8988T (cell line): ENCODE results near the gene KRTAP10-8.
"Not testable (repeated sequence)": the region's sequence is repeated elsewhere in the genome, so short reads cannot be mapped to it uniquely, and the experiment has no call there.

Experiments used
- DNase-seq: peaks from one replicate; pipeline ENCODE4 v3.0.0; 2011

KRTAP10-8 gene

DNA sequence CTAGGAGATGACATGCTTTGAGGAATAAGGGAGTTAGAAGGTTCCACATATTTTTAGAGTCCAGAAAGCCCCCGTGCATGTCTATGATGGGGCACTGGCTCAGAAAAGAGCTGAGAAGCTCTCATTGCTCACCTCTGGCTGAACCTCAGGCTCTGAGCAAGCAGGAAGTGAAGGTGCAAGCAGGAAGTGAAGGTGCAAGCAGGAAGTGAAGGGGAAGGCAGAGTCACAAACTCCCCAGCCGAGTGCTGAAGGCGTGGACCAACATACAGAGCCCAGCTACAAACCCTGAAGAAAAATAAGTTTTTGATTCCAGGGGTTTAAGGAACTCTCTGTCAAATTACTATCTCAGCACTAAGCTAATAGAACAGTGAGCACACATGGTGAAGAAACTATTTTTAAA, 7.0 kb downstream of the KRTAP10-8 start:
- DNase-seq, result no peak

DNA sequence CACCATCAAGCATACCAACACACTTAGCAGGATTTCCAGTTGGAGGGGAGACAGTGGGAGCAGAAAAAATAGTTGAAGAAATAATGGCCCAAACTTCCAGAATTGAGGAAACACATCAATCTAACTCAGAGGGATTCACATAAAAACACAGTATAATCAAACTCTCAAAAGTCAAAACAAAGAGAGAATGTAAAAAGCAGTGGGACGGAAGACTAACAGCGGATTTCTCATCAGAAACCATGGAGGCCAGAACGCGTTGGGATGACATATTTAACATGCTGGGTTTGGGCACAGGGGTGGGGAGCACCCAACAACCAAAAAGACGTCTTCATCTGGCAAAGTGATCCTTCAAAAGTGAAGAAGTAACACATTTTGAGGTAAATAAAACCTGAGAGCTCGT, 8.0 kb downstream of the KRTAP10-8 start:
- DNase-seq, result no peak

DNA sequence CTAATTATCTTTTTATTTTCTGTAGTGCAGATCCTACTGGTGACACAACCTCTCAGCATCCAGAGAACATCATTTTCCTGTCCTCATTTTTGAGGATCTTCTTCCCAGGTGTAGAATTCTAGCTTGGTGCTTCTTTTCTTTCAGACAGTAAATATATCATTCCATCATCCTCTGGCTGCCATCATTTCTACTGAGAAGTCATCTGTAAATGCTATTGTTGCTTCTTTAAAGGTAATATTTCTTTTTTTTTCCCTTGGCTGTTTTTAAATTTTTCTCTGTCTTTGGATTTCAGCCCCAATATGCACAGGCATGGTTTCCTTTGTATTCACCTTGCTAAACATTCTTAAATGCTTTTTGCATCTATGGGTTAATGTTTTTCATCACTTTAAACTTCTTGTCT, 11.7 kb downstream of the KRTAP10-8 start:
- no peak for DNase-seq

DNA sequence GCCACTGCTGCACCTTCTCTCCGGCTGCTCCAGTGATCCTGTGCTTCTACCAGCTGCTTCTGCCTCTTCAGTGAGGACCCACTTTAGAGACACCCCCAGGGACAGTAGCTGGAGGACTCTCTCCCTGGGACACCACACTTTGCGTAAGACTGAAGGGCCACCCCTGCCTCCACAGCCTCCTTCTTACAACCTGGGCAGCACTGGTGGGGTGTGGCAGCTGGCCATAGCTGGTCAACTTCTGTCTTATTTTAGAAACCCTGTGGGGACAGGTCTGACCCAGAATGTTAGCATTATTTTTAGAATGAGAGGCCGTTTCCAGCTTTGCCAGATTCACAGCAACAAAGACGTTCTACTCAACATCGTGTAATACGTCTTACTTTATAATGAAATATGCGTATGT, 13.9 kb downstream of the KRTAP10-8 start:
- no peak for DNase-seq

DNA sequence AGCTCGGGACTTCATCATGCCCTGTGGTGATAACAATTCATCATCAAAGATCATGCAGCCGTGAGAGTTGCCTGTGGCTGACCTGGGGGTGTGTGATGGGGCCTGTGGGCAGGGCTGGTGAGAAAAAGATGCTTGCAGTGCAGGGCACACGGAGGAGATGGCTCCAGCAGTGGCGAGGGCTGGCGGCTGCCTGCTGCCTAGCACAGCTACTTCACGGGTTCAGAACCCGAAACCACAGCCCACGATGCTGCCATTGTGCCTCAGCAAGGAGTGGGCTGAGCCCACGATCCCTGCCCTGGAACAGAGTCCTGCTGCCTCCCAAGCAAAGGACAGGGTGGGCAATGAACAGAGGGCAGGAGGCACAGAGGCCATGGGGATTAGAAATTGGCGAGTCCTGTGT, 14.4 kb downstream of the KRTAP10-8 start:
- DNase-seq, result no peak

DNA sequence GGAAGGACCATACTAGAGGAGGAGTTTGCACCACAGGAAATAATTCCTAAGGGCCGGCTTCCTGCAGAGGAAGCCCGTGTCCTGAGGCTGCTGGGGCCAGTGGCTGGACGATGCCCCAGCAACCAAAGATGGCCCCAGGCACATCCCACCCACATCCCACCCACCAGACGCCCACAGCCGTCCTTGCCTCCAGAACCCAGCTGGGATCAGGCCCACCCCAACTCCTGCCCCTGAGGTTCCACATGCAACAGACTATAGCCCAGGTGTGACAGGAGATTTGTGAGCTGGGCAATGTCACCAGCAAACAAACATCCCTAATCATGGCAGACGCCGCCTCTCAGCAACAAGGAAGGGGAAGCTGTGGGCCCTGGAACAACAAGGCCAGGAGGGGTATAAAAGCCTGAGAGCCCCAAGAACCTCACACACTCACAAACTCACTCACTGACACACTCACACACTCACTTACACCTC, 14.8 kb downstream of the KRTAP10-8 start, which contains the start of gene KRTAP10-9:
KRTAP10-9 (plus strand) TSS at position 421 of the 471 bp plus-strand sequence. CDS start 79 bp downstream, outside the sequence.
- no peak for DNase-seq

DNA sequence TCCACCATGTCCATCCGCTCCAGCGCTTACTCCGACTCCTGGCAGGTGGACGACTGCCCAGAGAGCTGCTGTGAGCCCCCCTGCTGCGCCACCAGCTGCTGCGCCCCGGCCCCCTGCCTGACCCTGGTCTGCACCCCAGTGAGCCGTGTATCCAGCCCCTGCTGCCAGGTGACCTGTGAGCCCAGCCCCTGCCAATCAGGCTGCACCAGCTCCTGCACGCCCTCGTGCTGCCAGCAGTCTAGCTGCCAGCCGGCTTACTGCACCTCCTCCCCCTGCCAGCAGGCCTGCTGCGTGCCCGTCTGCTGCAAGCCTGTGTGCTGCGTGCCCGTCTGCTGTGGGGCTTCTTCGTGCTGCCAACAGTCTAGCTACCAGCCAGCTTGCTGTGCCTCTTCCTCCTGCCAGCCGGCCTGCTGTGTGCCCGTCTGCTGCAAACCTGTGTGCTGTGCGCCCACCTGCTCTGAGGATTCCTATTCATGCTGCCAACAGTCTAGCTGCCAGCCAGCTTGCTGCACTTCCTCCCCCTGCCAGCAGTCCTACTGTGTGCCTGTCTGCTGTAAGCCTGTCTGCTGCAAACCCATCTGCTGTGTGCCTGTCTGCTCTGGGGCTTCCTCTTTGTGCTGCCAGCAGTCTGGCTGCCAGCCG, 15.4 kb downstream of the KRTAP10-8 start:
- not testable (repeated sequence) for DNase-seq

DNA sequence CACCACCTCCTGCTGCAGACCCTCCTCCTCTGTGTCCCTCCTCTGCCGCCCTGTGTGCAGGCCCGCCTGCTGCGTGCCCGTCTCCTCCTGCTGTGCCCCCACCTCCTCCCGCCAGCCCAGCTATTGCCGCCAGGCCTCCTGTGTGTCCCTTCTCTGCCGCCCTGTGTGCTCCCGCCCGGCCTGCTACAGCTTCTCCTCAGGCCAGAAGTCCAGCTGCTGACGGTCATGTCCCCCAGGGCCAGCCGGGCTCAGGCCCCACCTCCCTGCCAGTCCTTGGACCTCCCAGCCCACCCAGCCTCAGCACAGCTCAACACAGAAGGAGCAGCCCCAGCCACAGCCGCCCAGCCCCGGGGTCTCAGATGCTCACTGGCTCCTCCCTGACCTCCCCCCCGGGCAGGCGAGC, 16.0 kb downstream of the KRTAP10-8 start:
- not testable (repeated sequence) for DNase-seq

DNA sequence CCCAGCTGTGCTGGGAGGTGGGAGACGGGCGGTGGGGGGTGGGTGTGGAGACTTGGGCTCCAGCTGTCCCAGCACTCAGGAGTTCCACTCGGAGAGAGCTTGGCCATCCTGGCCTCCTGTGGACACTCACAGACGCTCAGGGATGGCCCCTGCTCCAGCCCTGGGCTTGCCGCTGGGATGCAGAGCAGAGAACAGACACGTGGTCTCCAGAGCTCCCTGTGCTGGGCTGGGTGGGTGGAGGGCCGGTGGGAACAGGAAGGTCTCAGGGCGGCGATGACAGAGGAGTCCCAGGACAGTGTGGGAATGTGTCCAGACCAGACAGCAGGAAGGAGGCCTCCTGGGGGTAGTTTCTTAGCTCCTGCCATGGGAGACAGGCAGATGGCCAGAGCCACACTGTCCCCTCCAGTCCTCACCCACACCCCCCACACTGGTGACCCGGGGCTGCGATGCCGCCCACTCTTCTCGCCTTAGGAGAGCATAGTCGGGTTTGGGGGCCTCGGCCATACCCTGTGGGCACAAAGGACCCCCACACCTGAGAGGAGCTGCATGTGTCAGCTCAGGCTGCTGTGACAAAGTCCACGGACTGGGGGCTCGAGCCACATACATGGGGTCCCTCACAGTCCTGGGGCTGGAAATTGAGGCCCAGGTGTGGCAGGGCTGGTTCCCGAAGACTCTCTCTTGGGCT, 17.0 kb downstream of the KRTAP10-8 start:
- DNase-seq, result no peak

DNA sequence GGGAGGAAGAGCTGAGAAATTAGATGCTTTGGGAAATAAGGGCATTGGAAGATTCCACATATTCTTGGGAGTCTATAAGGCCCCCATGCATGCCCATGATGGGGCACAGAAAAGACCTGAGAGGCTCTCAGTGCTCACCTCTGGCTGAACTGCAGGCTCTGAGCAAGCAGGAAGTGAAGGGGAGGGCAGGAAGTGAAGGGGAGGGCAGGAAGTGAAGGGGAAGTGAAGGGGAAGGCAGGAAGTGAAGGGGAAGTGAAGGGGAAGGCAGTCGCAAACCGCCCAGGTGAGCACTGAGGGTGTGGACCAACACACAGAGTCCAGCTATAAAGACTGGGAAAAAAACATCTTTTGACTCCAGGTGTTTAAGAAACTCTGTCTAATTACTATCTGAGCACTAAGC, 18.6 kb downstream of the KRTAP10-8 start:
- DNase-seq, result no peak

DNA sequence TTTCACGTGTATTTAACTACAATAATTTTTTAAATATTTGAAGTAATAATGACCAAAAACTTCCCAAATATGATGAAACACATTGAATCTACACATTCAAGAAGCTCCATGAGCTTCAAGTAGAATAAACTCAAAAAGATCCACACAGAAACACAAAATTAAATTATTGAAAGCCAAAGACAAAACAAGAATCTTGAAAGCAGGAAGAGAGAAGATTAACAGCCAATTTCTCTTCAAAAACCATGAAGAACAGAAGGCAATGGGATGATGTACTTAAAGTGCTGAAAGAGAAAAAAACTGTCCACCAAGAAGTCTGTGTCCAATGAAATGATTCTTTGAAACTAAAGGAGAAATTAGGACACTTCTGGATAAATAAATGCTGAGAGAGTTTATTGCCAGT, 20.2 kb downstream of the KRTAP10-8 start:
- DNase-seq, result no peak

DNA sequence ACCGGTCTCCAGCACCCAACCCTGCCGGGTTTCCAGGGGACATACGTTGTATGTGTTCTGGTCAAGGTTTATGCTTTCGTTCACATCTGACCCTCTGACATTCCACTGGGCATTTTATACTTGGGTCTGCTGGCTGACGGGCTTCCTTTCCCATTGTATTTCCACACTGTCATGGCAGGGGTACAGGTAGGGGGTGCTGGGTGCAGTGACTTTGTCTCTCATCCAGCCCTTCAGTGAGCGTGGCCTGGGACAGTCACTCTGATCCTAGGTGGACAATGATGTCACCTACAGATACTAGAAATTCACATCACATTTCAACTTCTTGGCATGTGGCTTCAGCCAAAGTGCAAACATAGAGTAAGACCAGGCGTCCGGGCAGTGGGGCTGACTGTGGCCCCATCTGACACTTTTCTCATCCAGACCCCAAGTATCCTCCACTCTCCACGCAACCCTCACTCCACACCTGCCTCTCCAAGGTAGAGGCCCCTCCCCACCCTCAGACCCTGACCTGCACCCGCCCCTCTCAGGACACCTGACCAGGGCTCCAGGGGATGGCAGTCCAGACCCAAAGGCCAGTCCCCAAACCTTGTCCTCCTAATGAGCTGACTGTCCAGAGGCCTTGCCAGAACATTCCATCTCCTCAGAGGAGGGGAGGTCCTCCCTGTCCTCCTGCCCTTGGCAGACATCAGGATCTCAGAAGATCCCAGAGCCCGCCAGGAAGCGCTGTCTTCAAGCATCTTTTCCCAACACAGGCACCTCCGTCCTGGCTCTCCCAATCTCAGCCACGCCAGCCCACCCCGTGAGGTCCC, 24.5 kb downstream of the KRTAP10-8 start:
- DNase-seq, result no peak

DNA sequence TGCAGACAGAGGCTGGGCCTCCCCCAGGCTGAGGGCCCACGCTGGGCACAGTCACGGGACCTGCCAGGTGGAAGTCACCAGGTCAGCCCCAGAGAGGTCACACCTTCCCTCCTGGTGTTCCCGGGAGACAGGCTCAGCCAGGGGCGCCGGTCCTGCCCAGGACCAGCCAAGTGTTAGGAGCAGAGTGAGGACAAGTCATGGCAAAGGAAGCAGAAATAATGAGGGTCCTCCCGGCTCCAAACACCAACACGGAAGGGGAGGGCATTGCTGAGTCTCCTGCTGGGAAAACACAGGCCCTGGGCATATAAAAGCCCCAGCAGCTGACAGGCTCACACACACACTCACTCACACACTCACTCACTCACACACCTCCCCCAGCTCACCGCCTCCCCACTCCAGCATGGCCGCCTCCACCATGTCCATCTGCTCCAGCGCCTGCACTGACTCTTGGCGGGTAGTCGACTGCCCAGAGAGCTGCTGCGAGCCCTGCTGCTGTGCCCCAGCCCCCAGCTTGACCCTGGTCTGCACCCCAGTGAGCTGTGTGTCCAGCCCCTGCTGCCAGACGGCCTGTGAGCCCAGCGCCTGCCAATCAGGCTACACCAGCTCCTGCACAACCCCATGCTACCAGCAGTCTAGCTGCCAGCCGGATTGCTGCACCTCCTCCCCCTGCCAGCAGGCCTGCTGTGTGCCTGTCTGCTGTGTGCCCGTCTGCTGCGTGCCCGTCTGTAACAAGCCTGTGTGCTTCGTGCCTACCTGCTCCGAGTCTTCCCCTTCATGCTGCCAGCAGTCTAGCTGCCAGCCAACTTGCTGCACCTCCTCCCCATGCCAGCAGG, 25.4 kb downstream of the KRTAP10-8 start, which contains the start of gene KRTAP10-10:
KRTAP10-10 (plus strand) TSS at position 339 of the 833 bp plus-strand sequence; CDS start at position 401, 62 bp downstream.
- no peak for DNase-seq

DNA sequence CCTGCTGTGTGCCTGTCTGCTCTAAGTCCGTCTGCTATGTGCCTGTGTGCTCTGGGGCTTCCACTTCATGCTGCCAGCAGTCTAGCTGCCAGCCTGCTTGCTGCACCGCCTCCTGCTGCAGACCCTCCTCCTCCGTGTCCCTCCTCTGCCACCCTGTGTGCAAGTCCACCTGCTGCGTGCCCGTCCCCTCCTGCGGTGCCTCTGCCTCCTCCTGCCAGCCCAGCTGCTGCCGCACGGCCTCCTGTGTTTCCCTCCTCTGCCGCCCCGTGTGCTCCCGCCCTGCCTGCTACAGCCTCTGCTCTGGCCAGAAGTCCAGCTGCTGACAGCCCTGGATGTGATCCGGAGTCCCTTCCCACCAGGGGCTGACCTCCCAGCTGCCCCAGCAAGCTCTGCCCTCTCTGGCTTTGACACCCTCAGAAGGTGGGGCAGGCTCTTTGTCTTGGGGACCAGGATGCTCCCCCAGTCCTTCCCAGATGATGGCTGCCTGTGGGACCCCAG, 26.0 kb downstream of the KRTAP10-8 start:
- not testable (repeated sequence) for DNase-seq

DNA sequence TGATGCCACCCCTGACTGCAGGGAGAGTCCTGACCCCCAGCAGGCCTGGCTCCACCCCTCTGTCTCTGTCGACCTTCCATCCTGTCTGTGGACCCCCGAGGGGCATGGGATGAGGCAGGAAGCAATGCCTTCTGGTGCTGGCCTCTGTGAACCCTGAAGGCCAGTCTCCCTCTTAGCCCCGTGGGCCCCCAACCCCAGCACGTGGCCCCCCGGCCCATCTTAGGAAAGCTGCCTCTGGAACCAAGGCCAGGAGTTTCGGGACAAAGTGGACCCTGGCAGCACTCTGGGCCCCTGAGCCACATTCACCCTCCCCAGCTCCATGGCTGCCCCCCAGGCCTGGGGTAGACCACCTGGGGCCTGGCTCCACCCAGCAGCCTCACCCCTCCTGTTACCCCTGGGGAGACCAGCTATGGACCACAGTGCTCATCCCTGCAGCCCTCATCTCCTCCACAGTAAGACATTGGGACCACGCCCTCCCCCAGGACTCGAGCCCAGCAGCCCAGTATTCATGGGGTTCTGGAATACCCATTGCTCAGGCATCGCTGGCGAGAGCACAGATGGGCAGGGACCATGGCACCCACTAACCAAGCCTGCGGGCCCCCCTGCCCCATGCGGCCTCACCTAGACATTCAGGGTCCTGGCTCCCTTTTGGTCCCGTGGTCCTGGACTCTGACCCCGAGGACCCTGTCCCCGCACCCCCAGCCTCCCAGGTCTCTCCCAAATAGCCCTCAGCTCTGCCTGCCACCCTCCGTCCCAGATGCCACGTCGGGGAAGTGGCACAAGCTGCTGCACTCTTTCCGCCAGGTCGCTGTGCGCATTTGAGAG, 26.8 kb downstream of the KRTAP10-8 start:
- DNase-seq, result not testable (repeated sequence)

DNA sequence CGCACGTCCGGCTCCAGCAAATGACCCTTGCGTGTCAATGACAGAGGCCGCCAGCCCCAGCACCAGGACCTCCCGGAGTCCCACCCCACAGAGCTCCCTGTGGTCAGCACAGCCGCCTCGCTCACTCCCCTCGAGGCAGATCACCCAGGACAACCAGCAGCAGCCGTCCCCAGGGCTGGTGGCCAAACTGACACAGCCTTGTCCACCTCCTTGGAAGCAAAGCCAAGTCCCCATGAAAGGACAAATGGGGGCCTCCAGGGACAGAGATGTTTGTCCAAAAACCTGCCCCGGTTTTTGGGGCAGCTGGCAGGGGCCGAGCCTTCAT, 27.4 kb downstream of the KRTAP10-8 start:
- DNase-seq, result no peak

DNA sequence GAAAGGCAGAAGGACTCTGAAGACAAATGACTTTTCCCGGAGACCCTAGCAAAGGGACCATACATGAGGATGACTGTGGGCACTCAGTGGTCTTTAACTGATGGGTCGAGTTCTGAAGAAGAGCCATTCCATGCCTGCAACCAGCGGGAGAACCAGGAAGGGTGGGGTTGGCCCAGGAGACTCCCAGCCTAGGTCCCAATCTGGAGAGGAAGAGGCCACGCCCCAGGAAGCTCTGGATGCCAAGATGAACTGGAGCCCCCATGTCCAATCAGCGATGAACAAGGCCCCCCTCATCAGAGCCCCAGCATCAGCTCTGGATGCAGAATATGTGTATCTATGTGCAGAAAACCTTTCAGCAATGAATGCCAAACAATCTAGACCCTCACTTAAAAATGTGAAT, 28.9 kb downstream of the KRTAP10-8 start:
- DNase-seq, result no peak

DNA sequence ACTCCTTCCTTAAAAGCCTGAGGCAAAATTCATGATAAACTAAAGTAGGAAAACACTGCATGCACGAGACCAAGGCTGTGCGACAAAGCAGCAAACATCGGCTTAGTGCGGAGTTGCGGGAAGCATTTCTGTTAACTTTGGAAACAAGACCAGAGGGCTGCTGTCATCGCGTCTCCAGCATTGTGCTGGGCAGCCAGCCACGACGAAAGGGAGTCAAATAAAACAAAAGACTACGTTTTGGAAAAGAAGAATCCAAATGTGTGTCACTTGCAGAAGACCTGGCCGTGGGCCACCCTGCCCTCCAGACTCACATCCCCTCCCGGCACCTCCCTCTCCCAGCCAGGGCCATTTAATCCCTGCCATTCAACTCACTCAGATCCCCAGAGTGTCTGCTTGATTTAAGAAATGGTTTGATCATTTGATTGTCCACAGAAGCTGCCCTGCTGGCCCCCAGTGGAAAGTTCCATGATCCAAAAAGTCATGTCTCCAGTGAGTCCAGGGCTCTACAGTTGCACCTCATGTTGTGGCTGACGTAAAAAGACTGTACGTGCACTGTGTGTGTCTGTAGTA, 31.9 kb downstream of the KRTAP10-8 start:
- no peak for DNase-seq

DNA sequence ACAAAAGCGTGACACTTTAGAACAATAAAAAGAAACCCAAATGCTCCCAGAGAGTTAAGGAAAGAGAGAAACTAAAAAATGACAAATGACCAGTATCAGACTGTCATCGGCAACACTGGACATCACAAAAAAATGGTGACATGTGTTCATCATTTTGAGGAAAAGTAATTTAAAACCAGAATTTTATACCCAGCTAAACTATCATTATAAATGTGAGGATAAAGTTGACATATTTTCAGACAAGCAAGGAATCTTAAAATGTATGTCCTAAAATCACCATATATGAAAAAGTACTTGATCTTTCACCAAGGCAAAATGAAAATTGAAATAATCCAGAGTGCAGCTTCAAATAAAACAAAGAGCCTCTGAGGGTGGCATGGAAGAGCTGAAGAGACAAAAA, 33.0 kb downstream of the KRTAP10-8 start:
- DNase-seq, result no peak

DNA sequence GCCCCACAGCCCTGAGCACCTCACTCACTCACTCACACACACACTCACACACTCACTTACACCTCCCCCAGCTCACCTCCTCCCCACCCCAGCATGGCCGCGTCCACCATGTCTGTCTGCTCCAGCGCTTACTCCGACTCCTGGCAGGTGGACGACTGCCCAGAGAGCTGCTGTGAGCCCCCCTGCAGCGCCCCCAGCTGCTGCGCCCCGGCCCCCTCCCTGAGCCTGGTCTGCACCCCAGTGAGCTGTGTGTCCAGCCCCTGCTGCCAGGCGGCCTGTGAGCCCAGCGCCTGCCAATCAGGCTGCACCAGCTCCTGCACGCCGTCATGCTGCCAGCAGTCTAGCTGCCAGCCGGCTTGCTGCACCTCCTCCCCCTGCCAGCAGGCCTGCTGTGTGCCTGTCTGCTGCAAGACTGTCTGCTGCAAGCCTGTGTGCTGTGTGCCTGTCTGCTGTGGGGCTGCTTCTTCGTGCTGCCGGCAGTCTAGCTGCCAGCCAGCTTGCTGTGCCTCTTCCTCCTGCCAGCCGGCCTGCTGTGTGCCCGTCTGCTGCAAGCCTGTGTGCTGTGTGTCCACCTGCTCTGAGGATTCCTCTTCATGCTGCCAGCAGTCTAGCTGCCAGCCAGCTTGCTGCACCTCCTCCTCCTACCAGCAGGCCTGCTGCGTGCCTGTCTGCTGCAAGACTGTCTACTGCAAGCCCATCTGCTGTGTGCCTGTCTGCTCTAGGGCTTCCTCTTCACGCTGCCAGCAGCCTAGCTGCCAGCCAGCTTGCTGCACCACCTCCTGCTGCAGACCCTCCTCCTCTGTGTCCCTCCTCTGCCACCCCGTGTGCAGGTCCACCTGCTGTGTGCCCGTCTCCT, 34.7 kb downstream of the KRTAP10-8 start, which contains the start of gene KRTAP10-11:
KRTAP10-11 (plus strand) TSS at position 49 of the 856 bp plus-strand sequence; CDS start at position 94, 45 bp downstream.
- not testable (repeated sequence) for DNase-seq
